GM12892 (cell line): ENCODE measurements around the gene NOTCH2.
"Not testable (repeated sequence)": the region's sequence is repeated elsewhere in the genome, so short reads cannot be mapped to it uniquely, and the experiment has no call there.

ENCODE experiments used
- DNase-seq: peaks from one replicate; pipeline ENCODE4 v3.0.0; 2011; ENCODE audit not compliant: insufficient read length
- FAIRE-seq: peaks from 2 replicates; lab custom pipeline; 2011; peaks lifted over from hg19 to GRCh38; lab: Jason Lieb, UNC
- POLR2A ChIP-seq: IDR thresholded peaks from 2 replicates; pipeline ENCODE4 v1.6.1; 2011; ENCODE audit warnings: low read depth, low read length, control low read depth
- POLR2AphosphoS5 ChIP-seq: IDR thresholded peaks from 2 replicates; pipeline ENCODE4 v1.6.1; 2011; ENCODE audit warnings: low read depth, low read length, control low read depth
- TAF1 ChIP-seq: IDR thresholded peaks from 2 replicates; pipeline ENCODE4 v1.6.1; 2011; ENCODE audit warnings: low read depth, mild to moderate bottlenecking, control low read depth, low read length, borderline replicate concordance

The NOTCH2 gene

GRCh38 chr1:120087959-120088358 is 18.5 kb upstream of the NOTCH2 start:
- DNase-seq, FAIRE-seq: not testable (repeated sequence)

DNA sequence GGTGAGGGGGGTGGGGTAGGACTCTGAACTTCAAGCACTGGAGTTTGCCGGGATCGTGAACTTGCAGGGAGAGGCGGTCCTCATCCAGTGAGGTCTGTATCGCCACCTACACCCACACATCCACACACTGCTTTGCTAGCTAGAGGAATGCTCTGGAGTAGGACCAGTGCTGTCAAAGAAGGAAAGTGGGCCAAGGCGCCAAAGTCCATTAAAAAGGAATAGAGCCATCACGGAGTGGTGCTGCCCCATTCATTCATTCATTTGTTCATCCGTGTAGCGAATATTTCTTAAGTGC is 405 bp upstream of the NOTCH2 start:
- FAIRE-seq, DNase-seq: not testable (repeated sequence)

- DNase-seq, result not testable (repeated sequence)
- FAIRE-seq, result peak; percentile 51
These were observed 787 bp downstream of the NOTCH2 start for GRCh38 chr1:120068683-120069066.

- FAIRE-seq, DNase-seq: not testable (repeated sequence)
These were observed 21.3 kb downstream of the NOTCH2 start for GRCh38 chr1:120048208-120048607.

DNA sequence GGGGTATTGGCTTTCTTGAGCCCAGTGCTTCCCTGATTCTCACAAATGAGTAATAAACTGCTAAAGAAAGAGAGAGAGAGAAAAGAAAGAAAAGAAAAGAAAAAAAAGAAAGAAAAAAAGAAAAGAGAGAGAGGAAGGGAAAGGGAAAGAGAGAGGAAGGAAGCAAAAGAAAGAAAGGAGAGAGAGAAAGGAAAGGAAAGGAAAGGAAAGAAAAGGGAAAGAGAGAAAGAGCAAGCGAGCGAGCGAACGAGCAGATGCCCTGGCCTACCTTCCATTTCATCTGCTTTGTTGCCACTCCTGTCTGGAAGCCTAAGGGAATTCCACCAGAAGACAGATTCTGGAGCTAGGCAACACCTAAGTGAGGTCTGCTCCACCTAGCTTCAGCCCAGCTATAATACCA is 27.7 kb downstream of the NOTCH2 start:
- DNase-seq, FAIRE-seq: not testable (repeated sequence)

- FAIRE-seq, DNase-seq: not testable (repeated sequence)
These were observed 37.2 kb downstream of the NOTCH2 start for GRCh38 chr1:120032253-120032652.

DNA sequence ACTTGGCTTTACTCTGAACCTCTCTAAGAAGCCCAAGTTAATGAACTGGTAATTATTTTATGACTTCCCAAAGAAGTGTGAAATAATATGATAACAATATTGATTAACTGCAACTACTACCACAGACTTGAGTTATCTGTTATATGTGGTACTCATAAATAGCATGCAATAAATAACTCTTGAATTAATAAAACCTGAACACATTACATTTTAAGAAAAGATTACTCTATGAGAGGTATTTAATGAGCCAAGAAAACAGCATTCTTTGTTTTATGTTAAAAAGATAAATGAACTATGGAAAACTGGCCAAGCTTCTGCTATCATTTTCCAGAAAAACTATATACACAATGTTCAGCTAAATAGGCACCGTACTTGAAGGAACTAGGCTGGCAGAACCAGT is 45.7 kb downstream of the NOTCH2 start:
- not testable (repeated sequence) for DNase-seq, FAIRE-seq

DNA sequence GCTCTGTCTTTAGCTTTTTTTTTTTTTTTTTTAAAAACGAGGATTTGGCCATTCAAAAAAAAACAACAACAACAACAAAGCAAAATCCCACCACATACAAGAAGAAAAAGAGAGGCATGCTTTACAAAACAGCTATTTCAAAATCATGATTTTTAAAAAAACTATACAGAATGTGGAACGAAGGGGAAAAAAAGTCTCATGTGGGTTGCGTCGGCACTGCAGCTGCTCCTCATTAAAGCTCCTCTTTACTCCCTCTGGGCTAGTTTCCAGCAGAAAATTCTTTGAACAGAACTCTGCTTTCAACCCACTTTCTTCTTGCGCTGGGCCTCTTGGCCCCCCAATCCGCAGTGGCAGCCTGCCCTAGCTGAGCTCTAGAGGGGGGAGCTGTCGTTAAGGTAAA is 54.5 kb downstream of the NOTCH2 start:
- not testable (repeated sequence) for FAIRE-seq, DNase-seq

GRCh38 chr1:120008320-120008719 is 61.1 kb downstream of the NOTCH2 start:
- not testable (repeated sequence) for DNase-seq, FAIRE-seq

DNA sequence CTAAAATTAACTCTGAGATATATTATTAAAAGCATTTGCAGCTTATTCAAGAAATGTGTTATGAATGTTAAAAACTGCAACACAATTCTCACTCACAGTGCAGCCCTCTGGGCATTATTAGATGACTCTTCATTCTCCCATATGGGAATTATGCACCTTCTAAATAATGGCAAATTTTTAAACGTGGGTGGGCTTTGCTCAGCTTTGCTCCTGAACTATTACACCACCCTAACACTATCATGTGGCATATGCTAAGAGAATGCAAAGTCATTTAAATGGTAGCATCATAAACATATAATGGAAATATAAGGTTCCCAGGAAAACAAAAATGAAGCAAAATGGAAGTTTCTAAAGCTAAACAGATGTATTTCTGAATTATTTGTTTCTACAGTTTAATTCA is 61.6 kb downstream of the NOTCH2 start:
- DNase-seq, FAIRE-seq: not testable (repeated sequence)

DNA sequence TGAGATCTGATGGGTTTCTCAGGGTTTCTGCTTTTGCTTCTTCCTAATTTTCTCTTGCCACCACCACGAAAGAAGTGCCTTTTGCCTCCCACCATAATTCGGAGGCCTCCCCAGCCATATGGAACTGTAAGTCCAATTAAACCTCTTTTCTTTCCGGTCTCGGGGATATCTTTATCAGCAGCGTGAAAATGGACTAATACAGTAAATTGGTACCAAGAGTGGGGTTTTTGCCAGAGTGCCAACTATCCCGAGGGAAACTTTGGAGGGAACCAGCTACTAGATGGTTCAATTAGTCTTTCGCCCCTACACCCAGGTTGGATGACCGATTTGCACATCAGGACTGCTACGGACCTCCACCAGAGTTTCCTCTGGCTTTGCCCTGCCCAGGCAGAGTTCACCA is 68.4 kb downstream of the NOTCH2 start:
- not testable (repeated sequence) for DNase-seq, FAIRE-seq

DNA sequence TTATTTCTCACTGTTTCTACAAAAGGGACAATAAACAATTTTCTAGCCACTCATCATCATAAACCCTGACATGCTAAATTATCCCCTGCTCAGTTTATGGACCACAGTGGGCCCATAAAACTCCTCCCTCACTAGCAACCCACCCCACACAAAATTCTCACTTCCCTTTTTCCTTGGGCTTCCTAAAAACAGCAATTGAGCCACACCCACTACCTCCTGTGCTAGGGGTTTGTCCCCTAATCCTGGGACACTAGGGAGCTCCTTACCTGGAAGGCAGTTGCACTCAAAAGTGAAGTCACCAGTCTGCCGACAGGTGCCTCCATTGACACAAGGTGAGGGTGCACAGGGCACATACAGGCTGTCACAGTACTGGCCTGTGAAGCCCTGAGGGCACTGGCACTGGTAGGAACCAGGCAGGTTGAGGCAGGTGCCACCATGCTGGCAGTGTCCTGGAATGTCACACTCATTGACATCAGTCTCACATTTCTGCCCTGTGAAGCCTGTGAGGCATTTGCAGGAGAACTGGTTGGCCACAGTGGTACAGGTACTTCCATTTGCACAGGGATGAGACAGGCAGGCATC is 72.6 kb downstream of the NOTCH2 start:
- FAIRE-seq, result not testable (repeated sequence)

GRCh38 chr1:119995975-119996374 is 73.5 kb downstream of the NOTCH2 start:
- FAIRE-seq, result not testable (repeated sequence)

More for the DNA sequence above, 72.6 kb downstream of the NOTCH2 start:
- DNase-seq, result not testable (repeated sequence)

GRCh38 chr1:119988306-119989062 is 81.0 kb downstream of the NOTCH2 start:
- DNase-seq, result no peak
- FAIRE-seq, result no peak
- TF ChIP-seq POLR2A (no peak), POLR2AphosphoS5 (no peak), TAF1 (no peak)

More at GRCh38 chr1:119995975-119996374, 73.5 kb downstream of the NOTCH2 start:
- DNase-seq, result not testable (repeated sequence)

DNA sequence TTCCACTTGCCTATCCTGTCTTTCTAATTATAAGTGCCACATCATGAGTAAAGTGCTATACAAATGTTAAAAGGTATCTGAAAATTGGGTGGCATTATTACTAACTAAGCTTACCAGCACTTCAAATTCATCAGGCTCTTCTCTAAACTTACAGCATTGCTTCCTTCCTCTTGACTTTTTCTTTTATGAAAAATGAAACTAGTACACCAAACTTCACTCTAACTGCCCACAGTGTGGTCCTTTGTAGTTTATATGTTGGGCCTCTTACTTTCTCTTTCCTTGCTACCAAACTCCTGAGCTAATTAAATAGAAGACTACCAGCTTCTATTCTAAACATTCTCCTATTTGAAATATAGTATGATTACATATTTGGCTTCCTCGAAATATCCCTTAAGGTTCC is 81.8 kb downstream of the NOTCH2 start:
- DNase-seq (no peak), FAIRE-seq (no peak)
- TF ChIP-seq TAF1 (no peak), POLR2AphosphoS5 (no peak), POLR2A (no peak)
